B cell (primary cell): ENCODE data around the gene KCNIP2. TPM values are rescaled to one million over a fixed set of nuclear protein-coding genes. Genes with fewer than 3 reads are reported as not detected.

ENCODE experiments used
- ATAC-seq: fragments of 200-7000 bp; cut with Tn5 transposase; one replicate; pipeline ENCODE4 v1.10.0; 2021; ENCODE audit warnings: low read depth, mild to moderate bottlenecking, moderate number of reproducible peaks, moderate library complexity
- CTCF ChIA-PET: fragments of 350-600 bp; sonication (Branson Sonifier 250); formaldehyde crosslinking; loops from one replicate; lab custom pipeline; 2021; ENCODE audit warnings: antibody characterized with exemption, inconsistent platforms; lab: Charles Lee
- POLR2A ChIA-PET: fragments of 350-600 bp; sonication (Branson Sonifier 250); formaldehyde crosslinking; loops from one replicate; lab custom pipeline; 2021; ENCODE audit warnings: antibody characterized with exemption; lab: Charles Lee
- DNase-seq: peaks from one replicate; pipeline ENCODE4 v3.0.0; 2013
- H2AFZ ChIP-seq: 2 replicates; pipeline ENCODE4 v1.6.1; 2012; ENCODE audit warnings: mild to moderate bottlenecking, low read depth, low read length; ENCODE audit not compliant: insufficient read depth, poor library complexity, severe bottlenecking
- H3K27ac ChIP-seq, 2 donors: 1 replicate in 1 of 2; 2 replicates in 1 of 2; pipeline ENCODE4 v1.5.1; 2012 to 2013; ENCODE audit warnings: low read length in 2 of 2, mild to moderate bottlenecking in 2 of 2, moderate library complexity in 1 of 2
- H3K27me3 ChIP-seq, 4 experiments: fragments of 200-600 bp in 1 of 4; sonication (generic) in 1 of 4; replicated peaks in 1 of 4; 1 replicate in 2 of 4; 2 replicates in 2 of 4; pipeline versions ENCODE4 v1.6.1 to v1.7.0; 2013 to 2016; ENCODE audit warnings: low read length in 3 of 4, mild to moderate bottlenecking in 2 of 4, mixed read lengths in 1 of 4, moderate library complexity in 1 of 4; ENCODE audit not compliant: insufficient read depth in 4 of 4, control insufficient read depth in 3 of 4; ENCODE audit errors: control extremely low read depth in 1 of 4
- H3K36me3 ChIP-seq, 2 experiments: replicated peaks in 1 of 2; 1 replicate in 1 of 2; 2 replicates in 1 of 2; pipeline versions ENCODE4 v1.6.1 to v1.7.1; 2013; ENCODE audit warnings: low read length in 1 of 2; ENCODE audit not compliant: insufficient read depth in 2 of 2, control insufficient read depth in 1 of 2; ENCODE audit errors: control extremely low read depth in 1 of 2, extremely low read depth in 1 of 2
- H3K4me1 ChIP-seq, 2 donors: fragments of 200-600 bp in 1 of 2; sonication (generic) in 1 of 2; 1 replicate in 1 of 2; 2 replicates in 1 of 2; pipeline versions ENCODE4 v1.5.1 to v1.6.1; 2013 to 2017; ENCODE audit warnings: low read length in 2 of 2; ENCODE audit not compliant: control insufficient read depth in 2 of 2, insufficient read depth in 2 of 2
- H3K4me2 ChIP-seq: replicated peaks from 2 replicates; pipeline ENCODE3; 2012; ENCODE audit warnings: mild to moderate bottlenecking, low read depth, low read length; ENCODE audit not compliant: poor library complexity, severe bottlenecking
- H3K4me3 ChIP-seq, 5 experiments: fragments of 200-600 bp in 1 of 5; sonication (generic) in 1 of 5; 1 replicate in 3 of 5; 2 replicates in 2 of 5; pipeline versions ENCODE4 v1.5.1 to v1.7.0; 2011 to 2016; ENCODE audit warnings: low read length in 4 of 5, mild to moderate bottlenecking in 4 of 5, low read depth in 2 of 5, control low read depth in 1 of 5, moderate library complexity in 1 of 5; ENCODE audit not compliant: insufficient read depth in 1 of 5; ENCODE audit errors: control extremely low read depth in 1 of 5, extremely low read depth in 1 of 5
- H3K79me2 ChIP-seq: fragments of 200-600 bp; sonication (generic); one replicate; pipeline ENCODE4 v1.6.0; 2016; ENCODE audit warnings: low read length; ENCODE audit not compliant: control insufficient read depth, insufficient read depth
- H3K9ac ChIP-seq: fragments of 200-600 bp; sonication (generic); 2 replicates; pipeline ENCODE4 v1.6.1; 2017; ENCODE audit warnings: mild to moderate bottlenecking, low read length, moderate library complexity
- H3K9me3 ChIP-seq, 3 donors: one replicate each; pipeline versions ENCODE4 v1.6.1 to v1.7.1; 2013; ENCODE audit warnings: low read length in 2 of 3; ENCODE audit not compliant: control insufficient read depth in 2 of 3, insufficient read depth in 1 of 3; ENCODE audit errors: control extremely low read depth in 1 of 3
- H4K20me1 ChIP-seq: 2 replicates; pipeline ENCODE4 v1.6.0; 2012; ENCODE audit warnings: mild to moderate bottlenecking, low read length; ENCODE audit not compliant: insufficient read depth, control insufficient read depth, poor library complexity, severe bottlenecking
- H3K27ac Mint-ChIP-seq: one replicate; pipeline ENCODE4 v1.8.0; 2021; ENCODE audit warnings: mixed read lengths
- H3K27me3 Mint-ChIP-seq: one replicate; pipeline ENCODE4 v1.8.0; 2021; ENCODE audit warnings: mixed read lengths
- H3K4me1 Mint-ChIP-seq: one replicate; pipeline ENCODE4 v1.8.0; 2021; ENCODE audit warnings: mixed read lengths
- H3K4me3 Mint-ChIP-seq: one replicate; pipeline ENCODE4 v1.8.0; 2021; ENCODE audit warnings: mixed read lengths
- H3K9me3 Mint-ChIP-seq: one replicate; pipeline ENCODE4 v1.8.0; 2022; ENCODE audit warnings: mixed read lengths; ENCODE audit not compliant: insufficient read depth
- EZH2 ChIP-seq: IDR thresholded peaks from 2 replicates; pipeline ENCODE4 v1.6.1; 2012; ENCODE audit warnings: borderline replicate concordance, low read depth, mild to moderate bottlenecking, moderate library complexity, low read length; ENCODE audit not compliant: insufficient read depth, poor library complexity, severe bottlenecking
- WGBS: methylation state at CpG from one replicate; pipeline ENCODE4 v1.1.5; 2013; ENCODE audit warnings: missing lambda C conversion rate; ENCODE audit not compliant: insufficient coverage; 5-methylcytosine and 5-hydroxymethylcytosine counted together
- intact Hi-C: fragments of 100-400 bp; cut with micrococcal nuclease; formaldehyde crosslinking; loops from one replicate; pipeline ENCODE4 v1.10.0; 2022
- polyA plus RNA-seq: library from polyadenylated mRNA; depleted of rRNA; stranded (reverse); fragments of >200 nt; gene quantifications from 2 replicates; pipeline ENCODE4 v1.2.3, GENCODE V29; 2012
- total RNA-seq, 2 donors: library from RNA; stranded (reverse); fragments of 120-200 nt in 1 of 2; gene quantifications; 1 replicate in 1 of 2; 2 replicates in 1 of 2; pipeline versions ENCODE4 v1.2.3 to v1.2.4, GENCODE V29; 2013 to 2022
- TF ChIP-seq, protein P1 (sequence below): fragments of 200-600 bp; IDR thresholded peaks from one replicate; pipeline ENCODE4 v1.8.0; 2022; ENCODE audit warnings: antibody characterized with exemption, mild to moderate bottlenecking

Gene KCNIP2
- total and polyA plus RNA-seq, 2 donors (not counting 1 experiment from before 2014, with no cell fraction given), result 3.5 to 34.7 TPM

DNA sequence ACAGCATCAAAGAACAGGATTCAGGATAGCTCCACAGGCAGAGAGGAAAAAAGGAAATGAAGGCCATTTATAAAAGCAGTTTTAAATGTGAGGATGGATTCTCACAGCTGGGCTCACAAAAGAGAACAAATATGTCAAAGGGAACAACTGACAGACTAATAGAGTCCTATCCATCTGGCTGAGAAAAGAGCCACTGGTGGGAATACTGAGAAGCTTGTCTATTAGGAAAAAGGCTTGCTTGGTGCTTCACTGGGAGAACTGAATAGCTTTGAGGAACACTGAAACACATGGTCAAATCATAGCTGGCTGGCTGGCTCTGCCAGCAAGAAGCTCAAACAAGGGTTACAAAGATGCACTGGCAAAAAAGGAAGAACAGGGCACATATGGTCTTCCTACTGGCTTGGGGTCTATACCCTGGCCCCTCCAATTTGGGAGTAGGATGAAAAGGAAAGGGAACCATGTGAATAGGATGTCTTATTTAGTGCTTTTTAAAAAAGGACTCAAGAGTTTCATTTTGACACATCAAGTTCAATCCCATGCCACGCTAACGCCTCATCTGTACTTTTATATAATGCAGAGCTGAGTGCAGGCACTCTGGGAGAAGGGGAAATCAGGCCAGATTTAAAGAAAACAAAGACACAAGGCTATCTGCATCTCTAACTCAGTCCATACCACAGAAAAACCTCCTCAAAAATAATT, 44.8 kb upstream of the KCNIP2 start:
- Histone ChIP-seq H3K36me3 (peaks cover 5 to 6% of the 10 kb centered on the region in 2 experiments), H3K4me2 (peak overlapping the region; percentile 42), H4K20me1 (no peaks in the 10 kb centered on the region), H3K27me3 (no peaks in the 10 kb centered on the region), H3K9ac (peak overlapping the region; percentile 25), H3K9me3 (no peaks in the 10 kb centered on the region), H3K79me2 (peaks cover 41% of the 10 kb centered on the region), H2AFZ (peak overlapping the region; percentile 1), H3K27ac (peak overlapping the region in 1 of 2 donors; percentile 75), H3K4me1 (peaks cover 19 to 31% of the 10 kb centered on the region in 2 donors), H3K4me3 (peak overlapping the region in 1 of 5 experiments; percentile 3)
- TF ChIP-seq, protein P1, sequence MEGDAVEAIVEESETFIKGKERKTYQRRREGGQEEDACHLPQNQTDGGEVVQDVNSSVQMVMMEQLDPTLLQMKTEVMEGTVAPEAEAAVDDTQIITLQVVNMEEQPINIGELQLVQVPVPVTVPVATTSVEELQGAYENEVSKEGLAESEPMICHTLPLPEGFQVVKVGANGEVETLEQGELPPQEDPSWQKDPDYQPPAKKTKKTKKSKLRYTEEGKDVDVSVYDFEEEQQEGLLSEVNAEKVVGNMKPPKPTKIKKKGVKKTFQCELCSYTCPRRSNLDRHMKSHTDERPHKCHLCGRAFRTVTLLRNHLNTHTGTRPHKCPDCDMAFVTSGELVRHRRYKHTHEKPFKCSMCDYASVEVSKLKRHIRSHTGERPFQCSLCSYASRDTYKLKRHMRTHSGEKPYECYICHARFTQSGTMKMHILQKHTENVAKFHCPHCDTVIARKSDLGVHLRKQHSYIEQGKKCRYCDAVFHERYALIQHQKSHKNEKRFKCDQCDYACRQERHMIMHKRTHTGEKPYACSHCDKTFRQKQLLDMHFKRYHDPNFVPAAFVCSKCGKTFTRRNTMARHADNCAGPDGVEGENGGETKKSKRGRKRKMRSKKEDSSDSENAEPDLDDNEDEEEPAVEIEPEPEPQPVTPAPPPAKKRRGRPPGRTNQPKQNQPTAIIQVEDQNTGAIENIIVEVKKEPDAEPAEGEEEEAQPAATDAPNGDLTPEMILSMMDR, result no peak
- no peak for TF ChIP-seq EZH2
- peak overlapping the region; percentile 81 for H3K27ac Mint-ChIP-seq
- ChIA-PET POLR2A (interaction anchor here (0.6 to 1.8 kb wide), 5 partner anchors 13 to 121 kb away, joined by 3 to 12 read pairs (median 3); no protein-coding TSS in a partner anchor), CTCF (interaction anchor here (1.0 to 30.4 kb wide), 21 partner anchors 9 to 261 kb away, joined by 3 to 986 read pairs (median 7); partner anchors contain the start of gene KCNIP2)
- no peaks in the 10 kb centered on the region for H3K27me3 Mint-ChIP-seq
- intact Hi-C loops, result no loop called here
- H3K4me1 Mint-ChIP-seq, result peaks cover 39% of the 10 kb centered on the region
- no CpG with 5 or more reads among the region's 2 CpGs for WGBS
- ATAC-seq (no peak), DNase-seq (no peak)
- no peaks in the 10 kb centered on the region for H3K9me3 Mint-ChIP-seq
- H3K4me3 Mint-ChIP-seq, result peak overlapping the region; percentile 23

DNA sequence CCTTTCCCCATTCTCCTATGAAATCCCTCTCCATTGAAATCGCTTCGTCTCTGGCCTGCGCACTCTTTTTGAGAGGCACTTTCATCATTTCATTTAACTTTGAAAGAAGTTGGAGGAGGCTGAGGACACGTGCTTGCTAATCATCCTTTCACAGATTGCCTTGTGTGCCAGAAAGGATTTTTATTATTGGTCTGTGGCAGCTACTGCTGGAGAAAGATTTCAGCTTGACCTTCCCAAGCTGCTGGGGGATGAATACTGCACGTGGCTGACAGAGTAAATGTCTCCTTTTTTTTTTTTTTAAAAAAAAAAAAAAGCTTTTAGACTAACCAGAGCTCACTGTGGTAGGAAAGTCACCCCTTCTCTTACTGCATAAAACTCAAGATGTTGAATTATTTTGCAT, 44.2 kb upstream of the KCNIP2 start:
- Histone ChIP-seq H3K4me2 (no peak overlapping the region), H3K79me2 (peaks cover 45% of the 10 kb centered on the region), H3K9ac (no peak overlapping the region), H2AFZ (no peak overlapping the region), H3K27me3 (no peaks in the 10 kb centered on the region), H4K20me1 (no peaks in the 10 kb centered on the region), H3K36me3 (peaks cover 6 to 9% of the 10 kb centered on the region in 2 experiments), H3K4me3 (no peak overlapping the region), H3K9me3 (no peaks in the 10 kb centered on the region), H3K27ac (peak overlapping the region in 1 of 2 donors; percentile 75), H3K4me1 (peaks cover 16 to 30% of the 10 kb centered on the region in 2 donors)
- no peaks in the 10 kb centered on the region for H3K27me3 Mint-ChIP-seq
- intact Hi-C loops, result no loop called here
- TF ChIP-seq EZH2, result no peak
- TF ChIP-seq, protein P1, result no peak
- WGBS, result no CpG with 5 or more reads among the region's 5 CpGs
- DNase-seq (no peak), ATAC-seq (no peak)
- peaks cover 35% of the 10 kb centered on the region for H3K4me1 Mint-ChIP-seq
- H3K27ac Mint-ChIP-seq, result no peak overlapping the region
- H3K4me3 Mint-ChIP-seq, result no peak overlapping the region
- POLR2A ChIA-PET, result interaction anchor here (0.6 to 1.8 kb wide), 3 partner anchors 72 to 122 kb away, joined by 3 to 12 read pairs (median 3); no protein-coding TSS in a partner anchor
- CTCF ChIA-PET, result interaction anchor here (1.0 to 30.4 kb wide), 16 partner anchors 9 to 262 kb away, joined by 3 to 986 read pairs (median 8); partner anchors contain the start of gene KCNIP2
- H3K9me3 Mint-ChIP-seq, result no peaks in the 10 kb centered on the region
